Medulla oblongata (tissue), 1 donor: Measurements from ENCODE around the gene B3GALT5.

Experiments
- DNase-seq: peaks from one replicate; pipeline ENCODE4 v3.0.0-alpha.2; 2015; ENCODE audit errors: extremely low spot score

Gene B3GALT5

GRCh38 chr21:39645331-39645730 lies 32.6 kb downstream of the B3GALT5 start:
- DNase-seq, result no peak

DNA sequence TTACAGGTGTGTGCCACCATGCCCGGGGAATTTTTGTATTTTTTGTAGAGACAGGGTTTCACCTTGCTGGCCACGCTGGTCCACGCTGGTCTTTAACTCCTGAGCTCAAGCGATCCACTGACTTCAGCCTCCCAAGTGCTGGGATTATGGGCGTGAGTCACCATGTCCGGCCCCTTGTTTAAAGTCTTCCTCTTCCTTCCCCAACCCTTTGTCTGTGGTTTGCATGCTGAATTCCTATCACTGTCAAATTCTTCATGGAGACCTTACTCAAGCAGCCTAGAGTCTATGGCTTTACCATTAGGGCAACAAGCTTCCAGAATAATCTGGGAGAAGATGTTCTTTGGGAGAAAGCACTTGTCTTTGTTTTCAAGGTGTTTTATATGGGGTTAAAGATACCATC lies 34.7 kb downstream of the B3GALT5 start:
- no peak for DNase-seq

GRCh38 chr21:39648879-39649278 lies 36.1 kb downstream of the B3GALT5 start:
- no peak for DNase-seq

GRCh38 chr21:39649526-39649925 lies 36.8 kb downstream of the B3GALT5 start:
- DNase-seq, result no peak

- no peak for DNase-seq
Observed at GRCh38 chr21:39650306-39650705, 37.6 kb downstream of the B3GALT5 start.

DNA sequence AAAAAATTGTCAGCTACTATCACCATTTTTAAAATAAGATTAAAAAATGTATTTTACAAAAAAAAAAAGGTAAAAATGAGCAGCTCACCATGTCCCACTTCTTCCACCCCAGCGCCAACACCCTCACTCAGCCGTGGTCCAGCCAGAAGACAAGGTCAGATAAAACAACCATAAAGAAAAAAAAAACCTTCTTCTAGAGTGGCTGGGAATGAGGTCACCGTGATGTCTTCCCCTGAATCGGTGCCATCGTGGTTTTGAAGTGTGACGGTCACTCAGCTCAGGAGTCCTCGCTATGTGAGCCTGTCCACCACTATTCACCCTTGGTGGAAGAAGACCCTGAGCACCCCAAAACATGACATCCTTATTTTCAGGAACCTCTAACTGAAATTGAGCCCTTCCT lies 38.1 kb downstream of the B3GALT5 start:
- DNase-seq, result no peak

DNA sequence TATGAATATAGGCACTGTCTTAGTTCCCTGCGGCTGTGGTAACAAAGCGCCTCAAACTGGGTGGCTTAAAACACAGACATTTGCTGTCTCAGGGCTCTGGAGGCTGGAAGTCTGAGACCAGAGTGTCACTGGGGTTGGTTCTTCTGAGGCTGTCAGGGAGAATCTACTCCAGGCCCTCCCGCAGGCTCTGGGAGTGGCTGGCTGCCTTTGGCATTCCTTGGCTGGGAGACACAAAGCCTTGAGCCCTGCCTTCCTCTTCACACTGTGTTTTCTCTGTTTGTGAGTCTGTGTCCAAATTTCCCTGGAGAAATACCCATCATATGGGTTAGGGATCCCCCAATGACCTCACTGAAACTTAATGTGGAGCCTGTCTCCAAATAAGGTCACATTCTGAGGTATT lies 38.5 kb downstream of the B3GALT5 start:
- no peak for DNase-seq

- DNase-seq, result no peak
Observed at GRCh38 chr21:39654951-39655350, 42.2 kb downstream of the B3GALT5 start.

DNA sequence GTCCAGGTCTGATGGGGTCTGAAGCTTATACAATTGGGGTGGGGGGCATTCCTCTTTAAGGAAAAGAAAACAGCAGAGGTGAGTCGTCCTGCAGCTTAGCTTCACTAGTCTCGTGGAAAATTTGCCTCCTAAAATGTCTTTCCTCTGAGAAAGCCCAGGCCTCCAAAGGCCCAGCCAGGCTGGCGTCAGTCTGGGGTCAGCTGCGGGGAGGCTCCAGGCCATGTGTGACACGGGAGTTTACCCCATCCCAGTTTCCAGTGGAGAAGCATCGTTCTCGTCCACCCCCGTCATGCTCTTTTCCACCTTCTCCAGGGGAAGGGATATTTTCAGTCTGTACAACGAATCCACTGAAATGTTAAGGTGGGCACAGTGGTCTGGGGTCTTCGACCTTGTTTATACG lies 42.8 kb downstream of the B3GALT5 start:
- no peak for DNase-seq

DNA sequence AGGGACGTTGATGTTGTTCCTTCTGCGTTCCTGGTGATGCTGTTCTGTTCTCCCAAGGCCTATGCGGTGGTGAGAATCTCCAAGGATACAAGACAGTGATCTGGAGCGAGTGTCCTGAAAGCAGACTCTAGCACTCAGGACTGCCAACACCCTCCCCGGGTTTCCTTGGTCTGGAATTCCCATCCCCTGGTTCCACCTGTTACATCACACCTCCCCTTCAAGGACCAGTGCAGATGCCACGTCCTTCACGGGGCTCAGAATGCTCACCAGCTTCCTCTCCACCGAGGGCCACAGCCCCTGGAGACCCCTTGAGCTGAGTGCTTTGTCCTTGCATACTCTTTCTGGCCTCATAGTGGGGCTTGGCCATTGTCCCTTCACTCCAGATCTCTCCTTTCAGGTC lies 43.5 kb downstream of the B3GALT5 start:
- DNase-seq, result no peak

DNA sequence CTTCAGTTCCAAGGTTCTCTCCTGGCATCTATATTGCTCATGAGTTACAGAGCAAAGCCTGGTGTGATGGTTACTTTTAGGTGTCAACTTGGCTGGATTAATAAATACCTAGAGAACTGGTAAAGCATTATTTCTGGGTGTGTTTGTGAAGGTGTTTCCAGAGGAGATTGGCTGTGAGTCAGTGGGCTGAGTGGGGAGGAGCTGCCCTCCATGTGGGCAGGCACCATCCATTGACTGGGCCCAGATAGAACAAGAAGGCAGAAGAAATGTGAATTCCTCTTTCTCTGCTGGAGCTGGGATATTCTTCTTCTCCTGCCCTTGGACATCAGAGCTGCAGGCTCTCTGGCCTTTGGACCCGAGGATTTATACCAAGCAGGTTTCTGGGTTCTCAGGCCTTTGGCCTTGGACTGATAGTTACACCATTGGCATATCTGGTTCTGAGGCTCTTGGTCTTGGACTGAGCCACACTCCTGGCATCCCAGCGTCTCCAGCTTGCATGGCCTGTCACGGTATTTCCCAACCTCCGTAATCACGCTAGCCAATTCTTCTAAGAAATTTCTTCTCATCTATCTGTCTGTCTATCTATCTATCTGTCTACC lies 44.5 kb downstream of the B3GALT5 start:
- DNase-seq, result no peak

DNA sequence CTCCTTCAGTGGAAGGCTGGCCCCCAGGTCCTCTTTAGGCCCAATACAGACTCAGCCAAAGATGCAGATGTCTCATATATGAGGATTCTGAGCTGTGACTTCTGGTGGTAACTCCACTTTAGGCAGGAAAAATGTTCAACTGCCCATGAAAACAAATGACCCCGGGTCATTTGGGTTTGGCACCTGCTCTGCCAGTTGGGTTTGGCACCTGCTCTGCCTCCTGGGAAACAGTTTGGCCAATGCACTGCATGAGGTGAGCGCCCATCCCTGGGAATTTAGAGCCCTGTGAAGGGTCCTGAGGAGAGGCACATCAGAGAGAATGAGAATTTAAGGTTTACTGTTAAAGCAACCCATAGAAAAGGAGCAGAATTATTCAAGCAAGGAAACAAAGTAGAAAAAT lies 45.3 kb downstream of the B3GALT5 start:
- DNase-seq, result no peak

DNA sequence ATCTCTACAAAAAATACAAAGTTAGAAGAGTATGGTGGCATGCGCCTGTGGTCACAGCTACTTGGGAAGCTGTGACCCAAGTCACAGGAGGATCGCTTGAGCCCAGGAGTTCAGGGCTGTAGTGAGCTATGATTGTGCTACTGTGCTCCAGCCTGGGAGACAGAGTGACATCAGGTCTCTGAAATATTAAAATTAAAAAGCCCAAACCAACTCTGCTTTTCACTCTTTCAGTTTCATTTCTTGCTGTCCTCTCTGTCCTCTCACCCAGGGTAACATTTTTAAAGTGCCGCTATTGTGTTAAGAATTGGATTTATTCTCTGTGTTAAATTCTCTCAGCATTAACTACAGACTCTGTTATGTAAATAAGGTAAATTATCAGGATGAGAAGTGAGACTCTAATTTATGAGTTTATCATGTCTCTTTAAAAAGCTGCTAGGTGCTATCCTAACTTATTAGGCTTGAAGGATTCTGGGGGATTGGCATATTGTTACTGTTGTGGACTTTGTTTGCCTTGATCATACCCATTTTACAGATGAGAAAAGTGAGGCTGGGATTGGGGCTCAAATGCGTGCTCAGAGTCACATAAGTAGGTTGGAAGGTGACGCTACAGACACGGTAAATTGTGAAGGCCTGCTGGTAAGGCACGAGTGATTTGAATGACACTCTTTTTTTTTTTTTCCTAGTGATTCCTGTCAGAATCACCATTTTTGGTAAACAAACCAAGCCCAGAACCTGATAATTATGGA lies 46.5 kb downstream of the B3GALT5 start:
- no peak for DNase-seq

DNA sequence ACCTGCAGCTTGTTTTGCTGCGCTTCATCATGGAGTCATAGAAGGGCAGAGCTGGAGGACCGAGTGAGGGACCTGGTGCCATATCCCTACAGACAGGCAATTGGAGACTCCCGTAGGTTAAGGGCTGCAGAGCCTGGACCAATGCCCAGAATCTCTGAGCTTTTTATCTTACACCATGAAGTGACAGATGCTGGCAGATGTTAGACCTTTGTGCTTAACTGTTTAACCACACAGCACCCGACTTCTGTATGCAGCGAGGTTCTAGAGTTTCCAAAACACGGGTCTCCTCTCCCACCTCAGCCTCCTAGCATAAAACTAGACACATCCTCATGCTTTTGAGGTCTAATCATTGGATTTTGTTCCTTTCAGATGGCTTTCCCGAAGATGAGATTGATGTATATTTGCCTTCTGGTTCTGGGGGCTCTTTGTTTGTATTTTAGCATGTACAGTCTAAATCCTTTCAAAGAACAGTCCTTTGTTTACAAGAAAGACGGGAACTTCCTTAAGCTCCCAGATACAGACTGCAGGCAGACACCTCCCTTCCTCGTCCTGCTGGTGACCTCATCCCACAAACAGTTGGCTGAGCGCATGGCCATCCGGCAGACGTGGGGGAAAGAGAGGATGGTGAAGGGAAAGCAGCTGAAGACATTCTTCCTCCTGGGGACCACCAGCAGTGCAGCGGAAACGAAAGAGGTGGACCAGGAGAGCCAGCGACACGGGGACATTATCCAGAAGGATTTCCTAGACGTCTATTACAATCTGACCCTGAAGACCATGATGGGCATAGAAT lies 47.6 kb downstream of the B3GALT5 start:
- peak; percentile 19 for DNase-seq

- DNase-seq, result no peak
Observed at GRCh38 chr21:39661121-39661520, 48.4 kb downstream of the B3GALT5 start.

GRCh38 chr21:39661740-39662139 lies 49.0 kb downstream of the B3GALT5 start:
- no peak for DNase-seq

DNA sequence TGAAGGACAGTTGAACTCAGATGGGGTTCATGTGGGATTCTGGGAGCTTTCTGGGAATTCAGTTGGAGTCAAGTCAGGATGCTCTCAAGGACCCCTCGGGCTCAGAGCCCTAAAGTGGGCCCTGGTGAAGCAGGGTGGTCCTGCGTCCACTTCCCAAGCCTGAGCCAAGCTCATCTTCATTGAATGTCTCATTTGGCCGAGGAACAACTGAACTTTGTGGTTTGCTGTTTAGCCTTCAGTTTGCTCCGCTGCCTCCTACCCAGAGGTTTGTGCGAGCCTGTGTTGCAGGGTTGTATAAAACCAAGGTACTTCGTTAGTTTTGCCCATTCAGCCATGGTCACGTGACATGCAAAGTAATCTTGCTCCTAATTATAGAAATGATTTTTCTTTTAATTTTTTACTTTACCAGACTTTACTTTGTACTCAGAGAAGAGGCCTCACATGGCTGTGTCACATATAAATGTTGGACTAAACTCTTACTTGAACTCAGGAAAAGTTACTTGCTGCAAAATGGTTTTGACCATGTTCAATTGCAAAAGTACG lies 49.7 kb downstream of the B3GALT5 start:
- DNase-seq, result no peak

GRCh38 chr21:39663066-39663465 lies 50.3 kb downstream of the B3GALT5 start:
- DNase-seq, result no peak

GRCh38 chr21:39663742-39664492 lies 51.2 kb downstream of the B3GALT5 start:
- DNase-seq, result no peak

DNA sequence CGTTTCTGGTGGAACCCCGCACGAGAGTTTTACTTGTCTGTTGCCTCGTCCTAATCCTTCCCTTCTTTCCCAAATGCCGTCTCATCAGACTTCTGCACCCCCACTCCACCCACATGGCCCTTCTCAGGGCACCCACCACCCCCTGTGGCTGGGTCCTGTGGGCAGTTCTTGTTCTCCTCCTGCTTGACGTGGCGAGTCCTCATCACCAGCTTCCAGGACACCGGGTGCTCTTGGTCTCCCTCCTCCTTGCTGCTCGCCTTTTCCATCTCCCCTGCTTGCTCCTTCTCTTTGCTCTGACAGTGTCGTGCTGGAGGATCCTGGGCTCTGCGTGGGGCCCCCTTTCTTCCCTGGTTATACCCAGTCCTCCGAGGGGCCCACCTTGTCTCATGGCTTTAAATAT lies 51.8 kb downstream of the B3GALT5 start:
- no peak for DNase-seq

DNA sequence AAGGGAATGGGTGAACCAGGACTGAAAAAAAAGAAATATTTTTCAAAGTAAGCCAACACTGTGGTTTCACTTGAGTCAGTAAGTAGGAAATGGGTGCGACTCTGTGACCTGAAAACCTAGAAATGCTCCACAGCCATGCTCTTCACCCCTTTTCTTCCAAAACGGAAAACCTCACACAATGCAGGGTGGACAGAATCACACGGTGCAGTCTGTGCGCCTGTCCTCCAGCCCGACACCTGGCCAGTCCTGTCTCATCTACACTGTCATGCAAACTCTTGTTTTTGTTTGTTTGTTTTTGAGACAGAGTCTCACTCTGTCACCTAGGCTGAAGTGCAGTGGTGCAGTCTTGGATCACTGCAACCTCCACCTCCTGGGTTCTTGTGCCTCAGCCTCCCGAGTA lies 53.3 kb downstream of the B3GALT5 start:
- no peak for DNase-seq
